Measurements from ENCODE around the gene RBSN.

DNA sequence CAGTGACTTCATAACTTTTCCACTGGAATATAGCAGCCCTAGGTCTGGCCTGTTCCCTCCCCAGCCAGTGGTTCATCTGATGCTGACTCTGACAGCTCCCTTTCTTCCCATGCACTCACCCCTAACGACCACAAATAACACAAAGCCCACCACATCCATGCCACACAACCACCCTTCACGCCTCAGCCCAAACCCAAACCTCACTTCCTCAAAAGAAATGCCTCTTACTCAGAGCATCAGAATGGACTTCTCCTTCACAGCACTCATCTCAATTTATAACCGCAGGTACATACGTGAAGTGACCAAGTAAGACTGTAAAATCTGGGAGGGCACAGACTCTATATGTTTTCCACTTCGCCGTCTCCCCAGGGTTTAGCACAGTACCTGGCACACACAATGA lies 1.1 kb downstream of the RBSN start:
- TF ChIP-seq, protein P1, sequence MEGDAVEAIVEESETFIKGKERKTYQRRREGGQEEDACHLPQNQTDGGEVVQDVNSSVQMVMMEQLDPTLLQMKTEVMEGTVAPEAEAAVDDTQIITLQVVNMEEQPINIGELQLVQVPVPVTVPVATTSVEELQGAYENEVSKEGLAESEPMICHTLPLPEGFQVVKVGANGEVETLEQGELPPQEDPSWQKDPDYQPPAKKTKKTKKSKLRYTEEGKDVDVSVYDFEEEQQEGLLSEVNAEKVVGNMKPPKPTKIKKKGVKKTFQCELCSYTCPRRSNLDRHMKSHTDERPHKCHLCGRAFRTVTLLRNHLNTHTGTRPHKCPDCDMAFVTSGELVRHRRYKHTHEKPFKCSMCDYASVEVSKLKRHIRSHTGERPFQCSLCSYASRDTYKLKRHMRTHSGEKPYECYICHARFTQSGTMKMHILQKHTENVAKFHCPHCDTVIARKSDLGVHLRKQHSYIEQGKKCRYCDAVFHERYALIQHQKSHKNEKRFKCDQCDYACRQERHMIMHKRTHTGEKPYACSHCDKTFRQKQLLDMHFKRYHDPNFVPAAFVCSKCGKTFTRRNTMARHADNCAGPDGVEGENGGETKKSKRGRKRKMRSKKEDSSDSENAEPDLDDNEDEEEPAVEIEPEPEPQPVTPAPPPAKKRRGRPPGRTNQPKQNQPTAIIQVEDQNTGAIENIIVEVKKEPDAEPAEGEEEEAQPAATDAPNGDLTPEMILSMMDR (IDR thresholded peaks at IDR 0.05) = no peak
- no peak for TF ChIP-seq POLR2A (IDR thresholded peaks at IDR 0.05)

Measured in testis (tissue), 2 donors.